ENCODE measurements around the gene LAMB2. TPM values are rescaled to one million over a fixed set of nuclear protein-coding genes. Genes with fewer than 3 reads are reported as not detected.
A peak's percentile ranks its signal among the peaks of the same experiment; 100 is the strongest.

Gene LAMB2
- total RNA-seq, 1 donor from 2014 or later = 75.4 TPM

- no peak overlapping the region for H3K9ac ChIP-seq
- H3K4me1 ChIP-seq = peaks cover 4% of the 10 kb centered on the region
- Mint-ChIP-seq H3K4me1 (peaks cover 34% of the 10 kb centered on the region), H3K27ac (peak overlapping the region; percentile 78), H3K9me3 (no peaks in the 10 kb centered on the region), H3K36me3 (peaks cover 5% of the 10 kb centered on the region), H3K27me3 (ENCODE audit: insufficient read depth, low read depth) (peaks cover 3% of the 10 kb centered on the region), H3K4me3 (peak overlapping the region; percentile 94)
- H3F3A ChIP-seq (ENCODE audit: low read depth) = peaks cover 10% of the 10 kb centered on the region
- peaks cover 11% of the 10 kb centered on the region for H3K79me2 ChIP-seq (ENCODE audit: low read depth)
- H2AFZ ChIP-seq (replicated peaks) = no peak overlapping the region
- no peak for DNase-seq (ENCODE audit: low spot score)
- no peaks in the 10 kb centered on the region for H3K36me3 ChIP-seq
- peak overlapping the region; percentile 87 for H3K4me2 ChIP-seq
- H3K4me3 ChIP-seq = no peak overlapping the region
- H3K9me3 ChIP-seq (ENCODE audit: low read depth) = no peaks in the 10 kb centered on the region
- TF ChIP-seq EZH2phosphoT487 (IDR thresholded peaks at IDR 0.05) = no peak
- no peak for TF ChIP-seq EZH2 (IDR thresholded peaks at IDR 0.05)
- TF ChIP-seq CTCF (IDR thresholded peaks at IDR 0.05) = no peak
- H4K20me1 ChIP-seq (ENCODE audit: low read depth) = no peaks in the 10 kb centered on the region
- H3K27me3 ChIP-seq = no peaks in the 10 kb centered on the region
- H3K27ac ChIP-seq = no peak overlapping the region
These were observed 1.3 kb downstream of the LAMB2 start for GRCh38 chr3:49131576-49131975.

GRCh38 chr3:49131040-49131439 is 1.8 kb downstream of the LAMB2 start:
- Histone ChIP-seq H3K79me2 (ENCODE audit: low read depth) (peaks cover 11% of the 10 kb centered on the region), H3K4me2 (no peak overlapping the region), H3K9me3 (ENCODE audit: low read depth) (no peaks in the 10 kb centered on the region), H3K4me1 (peaks cover 4% of the 10 kb centered on the region), H3K27ac (no peak overlapping the region), H3K27me3 (no peaks in the 10 kb centered on the region), H3F3A (ENCODE audit: low read depth) (peaks cover 10% of the 10 kb centered on the region), H3K9ac (no peak overlapping the region), H2AFZ (replicated peaks) (no peak overlapping the region), H3K4me3 (no peak overlapping the region), H3K36me3 (no peaks in the 10 kb centered on the region), H4K20me1 (ENCODE audit: low read depth) (no peaks in the 10 kb centered on the region)
- no peak for DNase-seq (ENCODE audit: low spot score)
- peaks cover 34% of the 10 kb centered on the region for H3K4me1 Mint-ChIP-seq
- H3K27me3 Mint-ChIP-seq (ENCODE audit: insufficient read depth, low read depth) = peaks cover 1% of the 10 kb centered on the region
- peak overlapping the region; percentile 94 for H3K4me3 Mint-ChIP-seq
- H3K27ac Mint-ChIP-seq = no peak overlapping the region
- no peak for TF ChIP-seq EZH2 (IDR thresholded peaks at IDR 0.05)
- TF ChIP-seq CTCF (IDR thresholded peaks at IDR 0.05) = no peak
- TF ChIP-seq EZH2phosphoT487 (IDR thresholded peaks at IDR 0.05) = no peak
- no peaks in the 10 kb centered on the region for H3K9me3 Mint-ChIP-seq
- peaks cover 5% of the 10 kb centered on the region for H3K36me3 Mint-ChIP-seq

GRCh38 chr3:49124991-49125670 is 7.7 kb downstream of the LAMB2 start:
- no peaks in the 10 kb centered on the region for H3K36me3 ChIP-seq
- Mint-ChIP-seq H3K9me3 (no peaks in the 10 kb centered on the region), H3K36me3 (peaks cover 6% of the 10 kb centered on the region), H3K4me1 (peaks cover under 1% of the 10 kb centered on the region), H3K27me3 (ENCODE audit: insufficient read depth, low read depth) (peaks cover 2% of the 10 kb centered on the region), H3K27ac (no peak overlapping the region), H3K4me3 (no peak overlapping the region)
- H3K9me3 ChIP-seq (ENCODE audit: low read depth) = no peaks in the 10 kb centered on the region
- H3K4me3 ChIP-seq = no peak overlapping the region
- H3K4me1 ChIP-seq = no peaks in the 10 kb centered on the region
- TF ChIP-seq CTCF (IDR thresholded peaks at IDR 0.05) (peak; percentile 19), EZH2 (IDR thresholded peaks at IDR 0.05) (no peak), EZH2phosphoT487 (IDR thresholded peaks at IDR 0.05) (no peak)
- peaks cover 17% of the 10 kb centered on the region for H3F3A ChIP-seq (ENCODE audit: low read depth)
- no peaks in the 10 kb centered on the region for H3K27me3 ChIP-seq
- H3K4me2 ChIP-seq = no peak overlapping the region
- H4K20me1 ChIP-seq (ENCODE audit: low read depth) = no peaks in the 10 kb centered on the region
- no peak overlapping the region for H3K27ac ChIP-seq
- H2AFZ ChIP-seq (replicated peaks) = no peak overlapping the region
- H3K79me2 ChIP-seq (ENCODE audit: low read depth) = peaks cover 1% of the 10 kb centered on the region
- no peak overlapping the region for H3K9ac ChIP-seq
- DNase-seq (ENCODE audit: low spot score) = no peak
